Measurements from ENCODE around the gene PDE11A. TPM values are rescaled to one million over a fixed set of nuclear protein-coding genes. Genes with fewer than 3 reads are reported as not detected.

Gene PDE11A
- total RNA-seq, 1 experiment from 2014 or later, result 2.6 TPM

- DNase-seq (ENCODE audit: low spot score), result no peak
- in situ Hi-C loops (cut with HindIII; ENCODE audit: low sequenced_read_pairs), result no loop called here
Observed at GRCh38 chr2:177748360-177748759, 324.2 kb downstream of the PDE11A start.

- in situ Hi-C loops (cut with HindIII; ENCODE audit: low sequenced_read_pairs), result no loop called here
Observed at GRCh38 chr2:177747384-177747783, 325.2 kb downstream of the PDE11A start.

GRCh38 chr2:177746358-177746757 lies 326.2 kb downstream of the PDE11A start:
- in situ Hi-C loops (cut with HindIII; ENCODE audit: low sequenced_read_pairs), result no loop called here
- no peak for DNase-seq (ENCODE audit: low spot score)

More at GRCh38 chr2:177747384-177747783, 325.2 kb downstream of the PDE11A start:
- DNase-seq (ENCODE audit: low spot score), result no peak

GRCh38 chr2:177745531-177745930 lies 327.0 kb downstream of the PDE11A start:
- in situ Hi-C loops (cut with HindIII; ENCODE audit: low sequenced_read_pairs), result no loop called here
- DNase-seq (ENCODE audit: low spot score), result no peak

- in situ Hi-C loops (cut with HindIII; ENCODE audit: low sequenced_read_pairs), result no loop called here
- no peak for DNase-seq (ENCODE audit: low spot score)
Observed at GRCh38 chr2:177742851-177743250, 329.7 kb downstream of the PDE11A start.

- in situ Hi-C loops (cut with HindIII; ENCODE audit: low sequenced_read_pairs), result no loop called here
Observed at GRCh38 chr2:177741866-177742265, 330.7 kb downstream of the PDE11A start.

GRCh38 chr2:177740700-177741099 lies 331.9 kb downstream of the PDE11A start:
- in situ Hi-C loops (cut with HindIII; ENCODE audit: low sequenced_read_pairs), result no loop called here

More at GRCh38 chr2:177741866-177742265, 330.7 kb downstream of the PDE11A start:
- no peak for DNase-seq (ENCODE audit: low spot score)

GRCh38 chr2:177738461-177739235 lies 333.9 kb downstream of the PDE11A start:
- DNase-seq (ENCODE audit: low spot score), result no peak
- in situ Hi-C loops (cut with HindIII; ENCODE audit: low sequenced_read_pairs), result no loop called here

More at GRCh38 chr2:177740700-177741099, 331.9 kb downstream of the PDE11A start:
- no peak for DNase-seq (ENCODE audit: low spot score)

- in situ Hi-C loops (cut with HindIII; ENCODE audit: low sequenced_read_pairs), result no loop called here
- no peak for DNase-seq (ENCODE audit: low spot score)
Observed at GRCh38 chr2:177735318-177735803, 337.2 kb downstream of the PDE11A start.

- DNase-seq (ENCODE audit: low spot score), result no peak
- in situ Hi-C loops (cut with HindIII; ENCODE audit: low sequenced_read_pairs), result no loop called here
Observed at GRCh38 chr2:177733322-177733855, 339.2 kb downstream of the PDE11A start.

GRCh38 chr2:177731384-177731783 lies 341.2 kb downstream of the PDE11A start:
- in situ Hi-C loops (cut with HindIII; ENCODE audit: low sequenced_read_pairs), result no loop called here
- no peak for DNase-seq (ENCODE audit: low spot score)

GRCh38 chr2:177730792-177731191 lies 341.8 kb downstream of the PDE11A start:
- DNase-seq (ENCODE audit: low spot score), result no peak
- in situ Hi-C loops (cut with HindIII; ENCODE audit: low sequenced_read_pairs), result no loop called here

GRCh38 chr2:177730363-177730762 lies 342.2 kb downstream of the PDE11A start:
- in situ Hi-C loops (cut with HindIII; ENCODE audit: low sequenced_read_pairs), result no loop called here
- no peak for DNase-seq (ENCODE audit: low spot score)

GRCh38 chr2:177728920-177729319 lies 343.7 kb downstream of the PDE11A start:
- DNase-seq (ENCODE audit: low spot score), result no peak
- in situ Hi-C loops (cut with HindIII; ENCODE audit: low sequenced_read_pairs), result no loop called here

- in situ Hi-C loops (cut with HindIII; ENCODE audit: low sequenced_read_pairs), result no loop called here
- DNase-seq (ENCODE audit: low spot score), result no peak
Observed at GRCh38 chr2:177728399-177728765, 344.2 kb downstream of the PDE11A start.

GRCh38 chr2:177727577-177728398 lies 344.8 kb downstream of the PDE11A start:
- in situ Hi-C loops (cut with HindIII; ENCODE audit: low sequenced_read_pairs), result no loop called here
- DNase-seq (ENCODE audit: low spot score), result no peak

GRCh38 chr2:177726931-177727348 lies 345.6 kb downstream of the PDE11A start:
- no peak for DNase-seq (ENCODE audit: low spot score)
- in situ Hi-C loops (cut with HindIII; ENCODE audit: low sequenced_read_pairs), result no loop called here

GRCh38 chr2:177724398-177725287 lies 347.9 kb downstream of the PDE11A start:
- DNase-seq (ENCODE audit: low spot score), result peak; percentile 75
- in situ Hi-C loops (cut with HindIII; ENCODE audit: low sequenced_read_pairs), result no loop called here

- in situ Hi-C loops (cut with HindIII; ENCODE audit: low sequenced_read_pairs), result no loop called here
- DNase-seq (ENCODE audit: low spot score), result no peak
Observed at GRCh38 chr2:177723235-177723634, 349.3 kb downstream of the PDE11A start.
